PC-3 (cell line): ENCODE data around the gene NAP1L4. TPM values are rescaled to one million over a fixed set of nuclear protein-coding genes. Genes with fewer than 3 reads are reported as not detected.
A peak's percentile ranks its signal among the peaks of the same experiment; 100 is the strongest.

ENCODE experiments used
- ATAC-seq: fragments of 200-7000 bp; cut with Tn5 transposase; 2 replicates; pipeline ENCODE4 v1.9.1; 2020; ENCODE audit warnings: mild to moderate bottlenecking, moderate library complexity
- BruUV-seq: library from RNA; stranded (reverse); fragments of 400-500 nt; replicated peaks from 2 replicates; lab custom pipeline; 2021; lab: Mats Ljungman, UMichigan
- CTCF ChIA-PET: fragments of 300-600 bp; sonication (Branson Sonifier 250); formaldehyde crosslinking; loops from one replicate; lab custom pipeline; 2022; ENCODE audit warnings: antibody characterized with exemption; lab: Charles Lee
- POLR2A ChIA-PET: fragments of 300-600 bp; sonication (Branson Sonifier 250); formaldehyde crosslinking; loops from one replicate; lab custom pipeline; 2022; ENCODE audit warnings: antibody characterized with exemption; ENCODE audit not compliant: unreplicated experiment; lab: Charles Lee
- DNase-seq: peaks from one replicate; pipeline ENCODE4 v3.0.0-alpha.2; 2015
- H2AFZ ChIP-seq: fragments of 300-600 bp; sonication (generic); 2 replicates; pipeline ENCODE4 v1.6.0; 2016; ENCODE audit warnings: antibody characterized with exemption, low read length
- H3F3A ChIP-seq: fragments of 300-600 bp; sonication (generic); one replicate; pipeline ENCODE4 v1.6.0; 2017; ENCODE audit warnings: antibody characterized with exemption, low read length, control low read depth, mild to moderate bottlenecking; ENCODE audit not compliant: unreplicated experiment
- H3K27ac ChIP-seq: fragments of 300-600 bp; sonication (generic); 2 replicates; pipeline ENCODE4 v1.5.1; 2016; ENCODE audit warnings: mild to moderate bottlenecking, low read length
- H3K27me3 ChIP-seq: fragments of 300-600 bp; sonication (generic); 2 replicates; pipeline ENCODE4 v1.6.1; 2016; ENCODE audit warnings: low read length, mixed read lengths
- H3K36me3 ChIP-seq: fragments of 300-600 bp; sonication (generic); 2 replicates; pipeline ENCODE4 v1.6.1; 2016; ENCODE audit warnings: low read depth, mixed run types, low read length, mixed read lengths
- H3K4me1 ChIP-seq: fragments of 300-600 bp; sonication (generic); 2 replicates; pipeline ENCODE4 v1.5.1; 2016; ENCODE audit warnings: low read length; ENCODE audit not compliant: insufficient read depth
- H3K4me2 ChIP-seq: fragments of 300-600 bp; sonication (generic); 2 replicates; pipeline ENCODE4 v1.6.0; 2016; ENCODE audit warnings: low read length
- H3K4me3 ChIP-seq: fragments of 300-600 bp; sonication (generic); 2 replicates; pipeline ENCODE4 v1.5.1; 2016; ENCODE audit warnings: mild to moderate bottlenecking, low read length, mixed read lengths
- H3K79me2 ChIP-seq: fragments of 300-600 bp; sonication (generic); 2 replicates; pipeline ENCODE4 v1.6.1; 2017; ENCODE audit warnings: low read length, mixed read lengths
- H3K9ac ChIP-seq: fragments of 300-600 bp; sonication (generic); 2 replicates; pipeline ENCODE4 v1.6.0; 2016; ENCODE audit warnings: mild to moderate bottlenecking, low read length
- H3K9me2 ChIP-seq: fragments of 300-600 bp; sonication (generic); replicated peaks from 2 replicates; pipeline ENCODE4 v1.6.1; 2016; ENCODE audit warnings: mixed run types, low read length, mixed read lengths
- H3K9me3 ChIP-seq: fragments of 300-600 bp; sonication (generic); 2 replicates; pipeline ENCODE4 v1.6.1; 2016; ENCODE audit warnings: low read length, mixed read lengths
- H4K20me1 ChIP-seq: fragments of 300-600 bp; sonication (generic); 2 replicates; pipeline ENCODE4 v1.6.1; 2016; ENCODE audit warnings: low read length, mixed read lengths
- EZH2 ChIP-seq: fragments of 300-600 bp; sonication (generic); IDR thresholded peaks from one replicate; pipeline ENCODE4 v1.6.1; 2017; ENCODE audit warnings: antibody characterized with exemption, mild to moderate bottlenecking, low read length; ENCODE audit not compliant: unreplicated experiment
- EZH2phosphoT487 ChIP-seq: fragments of 300-600 bp; sonication (generic); IDR thresholded peaks from 2 replicates; pipeline ENCODE4 v1.6.1; 2018; ENCODE audit warnings: mild to moderate bottlenecking, antibody characterized with exemption, low read length, borderline replicate concordance
- intact Hi-C: fragments of 100-400 bp; cut with micrococcal nuclease; formaldehyde crosslinking; loops from 2 replicates; pipeline ENCODE4 v1.9.0; 2023
- total RNA-seq: library from RNA; depleted of rRNA; stranded (reverse); fragments of >200 nt; gene quantifications from 2 replicates; pipeline ENCODE4 v1.2.3, GENCODE V29; 2014
- TF ChIP-seq, protein P1 (sequence below): fragments of 300-600 bp; sonication (generic); conservative IDR thresholded peaks from 2 replicates; pipeline ENCODE4 v1.5.1; 2017; ENCODE audit warnings: antibody characterized with exemption, low read depth, mild to moderate bottlenecking, low read length

The NAP1L4 gene
- total RNA-seq, 1 experiment from 2014 or later, result 115 TPM

DNA sequence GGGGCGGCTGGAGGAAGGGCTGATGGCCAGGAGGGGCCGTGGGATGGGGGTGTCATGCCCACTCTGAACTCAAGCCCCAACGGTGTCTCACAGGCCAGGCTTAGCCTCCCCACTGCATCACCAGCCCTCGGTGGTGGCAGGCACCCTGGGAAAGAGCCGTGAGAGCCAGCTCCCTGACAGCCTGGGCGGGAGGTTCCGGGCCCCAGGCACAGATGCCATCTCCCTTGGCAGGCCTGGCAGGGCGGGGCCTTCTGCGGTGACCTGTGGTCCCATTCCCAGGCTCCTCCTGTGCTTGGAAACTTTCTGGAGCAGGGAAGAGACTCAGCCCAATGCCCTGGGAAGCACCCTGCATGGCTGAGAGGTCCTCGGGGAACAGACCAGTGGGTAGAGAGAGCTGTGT is 67.7 kb downstream of the NAP1L4 start:
- no peak for TF ChIP-seq EZH2phosphoT487
- TF ChIP-seq, protein P1, sequence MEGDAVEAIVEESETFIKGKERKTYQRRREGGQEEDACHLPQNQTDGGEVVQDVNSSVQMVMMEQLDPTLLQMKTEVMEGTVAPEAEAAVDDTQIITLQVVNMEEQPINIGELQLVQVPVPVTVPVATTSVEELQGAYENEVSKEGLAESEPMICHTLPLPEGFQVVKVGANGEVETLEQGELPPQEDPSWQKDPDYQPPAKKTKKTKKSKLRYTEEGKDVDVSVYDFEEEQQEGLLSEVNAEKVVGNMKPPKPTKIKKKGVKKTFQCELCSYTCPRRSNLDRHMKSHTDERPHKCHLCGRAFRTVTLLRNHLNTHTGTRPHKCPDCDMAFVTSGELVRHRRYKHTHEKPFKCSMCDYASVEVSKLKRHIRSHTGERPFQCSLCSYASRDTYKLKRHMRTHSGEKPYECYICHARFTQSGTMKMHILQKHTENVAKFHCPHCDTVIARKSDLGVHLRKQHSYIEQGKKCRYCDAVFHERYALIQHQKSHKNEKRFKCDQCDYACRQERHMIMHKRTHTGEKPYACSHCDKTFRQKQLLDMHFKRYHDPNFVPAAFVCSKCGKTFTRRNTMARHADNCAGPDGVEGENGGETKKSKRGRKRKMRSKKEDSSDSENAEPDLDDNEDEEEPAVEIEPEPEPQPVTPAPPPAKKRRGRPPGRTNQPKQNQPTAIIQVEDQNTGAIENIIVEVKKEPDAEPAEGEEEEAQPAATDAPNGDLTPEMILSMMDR, result no peak
- intact Hi-C loops, result no loop called here
- Histone ChIP-seq H3K9ac (peak overlapping the region; percentile 63), H3K9me3 (no peaks in the 10 kb centered on the region), H3K79me2 (peaks cover 42% of the 10 kb centered on the region), H3K4me1 (peaks cover 28% of the 10 kb centered on the region), H4K20me1 (peaks cover 25% of the 10 kb centered on the region), H3K9me2 (no peaks in the 10 kb centered on the region), H3K4me2 (peak overlapping the region; percentile 75), H3K36me3 (peaks cover 12% of the 10 kb centered on the region; the same call in 1 of the 2 replicates), H3K4me3 (no peak overlapping the region), H3K27ac (peak overlapping the region; percentile 78), H3F3A (no peaks in the 10 kb centered on the region), H2AFZ (no peak overlapping the region), H3K27me3 (no peaks in the 10 kb centered on the region)
- POLR2A ChIA-PET, result interaction anchor here (0.6 kb wide), 1 partner anchor 185 kb away, joined by 4 read pairs; no protein-coding TSS in a partner anchor
- BruUV-seq, result no TSS peak
- DNase-seq (peak; percentile 82), ATAC-seq (peak; percentile 63)
- CTCF ChIA-PET, result interaction anchor here (0.6 kb wide), 1 partner anchor 391 kb away, joined by 3 read pairs; no protein-coding TSS in a partner anchor

DNA sequence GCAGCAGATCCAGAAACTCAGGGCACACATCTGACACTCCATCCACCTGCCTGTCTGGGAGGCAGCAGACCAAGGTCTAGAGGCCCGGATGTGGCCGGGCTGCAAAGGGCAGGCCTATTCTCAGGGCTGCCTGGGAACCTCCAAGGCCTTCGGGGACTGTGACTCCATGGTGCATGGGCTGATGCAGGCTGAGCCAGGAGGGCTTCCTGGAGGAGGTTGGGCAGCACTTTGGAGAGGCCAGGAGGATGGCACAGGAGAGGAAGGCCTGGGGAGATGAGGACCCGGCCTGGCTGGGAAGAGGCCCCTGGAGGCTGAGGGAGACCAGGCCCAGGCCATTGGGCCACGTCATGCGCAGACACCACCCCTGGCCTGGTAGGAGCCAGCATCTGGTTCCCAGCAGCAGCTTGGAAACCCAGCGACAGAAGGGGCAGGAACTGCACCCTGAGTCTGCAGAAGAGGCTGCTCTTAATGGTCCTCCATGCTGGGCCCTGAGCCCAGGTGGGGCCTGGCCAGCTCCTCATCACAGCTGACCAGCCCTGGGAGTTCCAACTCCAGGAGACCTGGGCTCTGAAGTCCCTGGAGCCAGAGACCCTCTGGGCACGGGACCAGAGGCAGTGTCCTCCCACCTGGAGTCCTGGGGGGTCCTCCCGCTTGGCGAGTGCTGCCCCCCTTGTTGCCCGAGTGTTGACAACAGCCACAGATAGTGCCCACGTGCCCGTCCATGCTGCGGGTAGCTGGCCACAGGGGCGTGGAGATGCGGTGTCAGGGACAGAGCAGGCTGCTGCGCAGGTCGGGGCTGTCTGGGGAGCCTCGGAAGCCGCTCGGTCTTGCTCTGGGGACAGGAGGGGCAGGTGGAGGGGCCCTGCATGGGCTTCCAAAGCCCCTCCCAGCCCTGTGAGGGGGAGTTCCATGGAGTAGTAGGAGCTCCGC is 68.4 kb downstream of the NAP1L4 start:
- CTCF ChIA-PET, result interaction anchor here (0.6 kb wide), 1 partner anchor 391 kb away, joined by 3 read pairs; no protein-coding TSS in a partner anchor
- H3F3A ChIP-seq, result no peaks in the 10 kb centered on the region
- H3K9me3 ChIP-seq, result no peaks in the 10 kb centered on the region
- intact Hi-C loops, result no loop called here
- H3K4me2 ChIP-seq, result peak overlapping the region; percentile 42; the same call in 1 of the 2 replicates
- H3K9ac ChIP-seq, result peak overlapping the region; percentile 63
- no peaks in the 10 kb centered on the region for H3K27me3 ChIP-seq
- no TSS peak for BruUV-seq
- no peak overlapping the region for H3K4me3 ChIP-seq
- ATAC-seq, result no peak
- H3K4me1 ChIP-seq, result peaks cover 28% of the 10 kb centered on the region
- peaks cover 22% of the 10 kb centered on the region for H4K20me1 ChIP-seq
- peaks cover 37% of the 10 kb centered on the region for H3K79me2 ChIP-seq
- no peak overlapping the region for H2AFZ ChIP-seq
- H3K9me2 ChIP-seq, result no peaks in the 10 kb centered on the region
- POLR2A ChIA-PET, result interaction anchor here (0.6 kb wide), 1 partner anchor 186 kb away, joined by 4 read pairs; no protein-coding TSS in a partner anchor
- no peak for DNase-seq
- TF ChIP-seq, protein P1, result no peak
- TF ChIP-seq EZH2 (no peak), EZH2phosphoT487 (no peak)
- peak overlapping the region; percentile 78 for H3K27ac ChIP-seq
- H3K36me3 ChIP-seq, result peaks cover 12% of the 10 kb centered on the region; the same call in 1 of the 2 replicates
